PC-9 (cell line): Measurements from ENCODE around the gene SLC22A15.

Experiments
- EZH2 ChIP-seq: fragments of 200-600 bp; sonication (generic); IDR thresholded peaks from 2 replicates; pipeline ENCODE4 v1.8.0; 2017; ENCODE audit warnings: antibody characterized with exemption, low read depth
- TF ChIP-seq, protein P1 (sequence below): fragments of 200-600 bp; sonication (generic); conservative IDR thresholded peaks from 2 replicates; pipeline ENCODE4 v1.6.1; 2017; ENCODE audit warnings: mixed run types, antibody characterized with exemption, mild to moderate bottlenecking, moderate library complexity

DNA sequence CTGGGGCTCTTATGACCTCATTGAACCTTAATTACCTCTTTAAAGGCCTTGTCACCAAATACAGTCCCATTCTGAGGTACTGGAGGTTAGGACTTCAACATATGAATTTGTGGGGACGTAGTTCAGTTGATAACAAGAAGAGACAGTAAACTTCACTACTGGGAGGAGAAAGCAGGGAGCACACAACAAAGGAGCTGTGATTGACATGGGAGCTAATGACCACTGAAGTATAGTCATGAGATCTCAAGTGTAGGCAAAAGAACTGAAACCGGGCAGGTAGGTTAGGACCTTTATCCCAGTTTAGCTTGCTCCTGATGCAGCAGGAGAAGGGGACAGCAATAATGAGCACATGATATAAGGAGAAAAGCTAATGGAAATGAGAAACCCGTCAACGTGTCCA is 123.1 kb downstream of the SLC22A15 start:
- TF ChIP-seq, protein P1, sequence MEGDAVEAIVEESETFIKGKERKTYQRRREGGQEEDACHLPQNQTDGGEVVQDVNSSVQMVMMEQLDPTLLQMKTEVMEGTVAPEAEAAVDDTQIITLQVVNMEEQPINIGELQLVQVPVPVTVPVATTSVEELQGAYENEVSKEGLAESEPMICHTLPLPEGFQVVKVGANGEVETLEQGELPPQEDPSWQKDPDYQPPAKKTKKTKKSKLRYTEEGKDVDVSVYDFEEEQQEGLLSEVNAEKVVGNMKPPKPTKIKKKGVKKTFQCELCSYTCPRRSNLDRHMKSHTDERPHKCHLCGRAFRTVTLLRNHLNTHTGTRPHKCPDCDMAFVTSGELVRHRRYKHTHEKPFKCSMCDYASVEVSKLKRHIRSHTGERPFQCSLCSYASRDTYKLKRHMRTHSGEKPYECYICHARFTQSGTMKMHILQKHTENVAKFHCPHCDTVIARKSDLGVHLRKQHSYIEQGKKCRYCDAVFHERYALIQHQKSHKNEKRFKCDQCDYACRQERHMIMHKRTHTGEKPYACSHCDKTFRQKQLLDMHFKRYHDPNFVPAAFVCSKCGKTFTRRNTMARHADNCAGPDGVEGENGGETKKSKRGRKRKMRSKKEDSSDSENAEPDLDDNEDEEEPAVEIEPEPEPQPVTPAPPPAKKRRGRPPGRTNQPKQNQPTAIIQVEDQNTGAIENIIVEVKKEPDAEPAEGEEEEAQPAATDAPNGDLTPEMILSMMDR: no peak
- TF ChIP-seq EZH2: no peak
